HS-5 (cell line): ENCODE measurements around the gene P2RY2.

Source experiments
- DNase-seq: peaks from one replicate; pipeline ENCODE4 v3.0.0-alpha.2; 2012; ENCODE audit warnings: low read depth

The P2RY2 gene

GRCh38 chr11:73218106-73218829, at the start of gene P2RY2:
P2RY2 (plus strand) TSS chr11:73218281; CDS start chr11:73234160, 15,879 bp downstream.
- no peak for DNase-seq

- no peak for DNase-seq
These were observed 49.0 kb upstream of the P2RY2 start for GRCh38 chr11:73168925-73169579.

GRCh38 chr11:73170140-73170539, 47.9 kb upstream of the P2RY2 start:
- DNase-seq, result no peak

- no peak for DNase-seq
These were observed 46.5 kb upstream of the P2RY2 start for GRCh38 chr11:73171436-73172161.

GRCh38 chr11:73172992-73173656, 45.0 kb upstream of the P2RY2 start:
- no peak for DNase-seq

- no peak for DNase-seq
These were observed 44.2 kb upstream of the P2RY2 start for GRCh38 chr11:73173755-73174494.

GRCh38 chr11:73174495-73174791, 43.6 kb upstream of the P2RY2 start:
- DNase-seq, result no peak

- no peak for DNase-seq
These were observed 42.4 kb upstream of the P2RY2 start for GRCh38 chr11:73175551-73176144.

GRCh38 chr11:73176145-73176873, 41.8 kb upstream of the P2RY2 start:
- no peak for DNase-seq

GRCh38 chr11:73176874-73177155, 41.3 kb upstream of the P2RY2 start:
- no peak for DNase-seq

GRCh38 chr11:73177380-73177777, 40.7 kb upstream of the P2RY2 start:
- no peak for DNase-seq

GRCh38 chr11:73177778-73178539, 40.1 kb upstream of the P2RY2 start:
- DNase-seq, result no peak

- DNase-seq, result no peak
These were observed 39.4 kb upstream of the P2RY2 start for GRCh38 chr11:73178681-73179080.

GRCh38 chr11:73182824-73183321, 35.2 kb upstream of the P2RY2 start:
- no peak for DNase-seq

- no peak for DNase-seq
These were observed 33.0 kb upstream of the P2RY2 start for GRCh38 chr11:73184953-73185671.

GRCh38 chr11:73185680-73186293, 32.3 kb upstream of the P2RY2 start:
- DNase-seq, result peak; percentile 71

GRCh38 chr11:73186294-73186850, 31.7 kb upstream of the P2RY2 start:
- no peak for DNase-seq

- no peak for DNase-seq
These were observed 31.2 kb upstream of the P2RY2 start for GRCh38 chr11:73186886-73187285.

- DNase-seq, result no peak
These were observed 30.2 kb upstream of the P2RY2 start for GRCh38 chr11:73187854-73188253.
